HepG2 (cell line): ENCODE measurements around the gene EEF1A2. TPM values are rescaled to one million over a fixed set of nuclear protein-coding genes. Genes with fewer than 3 reads are reported as not detected.
A peak's percentile ranks its signal among the peaks of the same experiment; 100 is the strongest.

Experiments used
- HOXA9 ChIP-seq: sonication (generic); formaldehyde crosslinking; IDR thresholded peaks from 2 replicates; pipeline ENCODE4 v1.8.1; 2022; ENCODE audit warnings: missing genetic modification reagents, mild to moderate bottlenecking, moderate library complexity, borderline replicate concordance
- HOXD1 ChIP-seq: sonication (generic); formaldehyde crosslinking; IDR thresholded peaks from 2 replicates; pipeline ENCODE4 v1.5.0; 2020; ENCODE audit warnings: missing genetic modification reagents
- KDM2A ChIP-seq: sonication (generic); formaldehyde crosslinking; IDR thresholded peaks from 2 replicates; pipeline ENCODE4 v1.4.0; 2020; ENCODE audit warnings: low read depth, missing genetic modification reagents, borderline replicate concordance
- KDM6A ChIP-seq: IDR thresholded peaks from 2 replicates; pipeline ENCODE4 v1.6.1; 2016; ENCODE audit warnings: low read depth
- MAFG ChIP-seq: sonication (generic); formaldehyde crosslinking; IDR thresholded peaks from 2 replicates; pipeline ENCODE4 v1.5.1; 2020; ENCODE audit warnings: mild to moderate bottlenecking, missing genetic modification reagents
- NFE2 ChIP-seq: sonication (generic); formaldehyde crosslinking; IDR thresholded peaks from 2 replicates; pipeline ENCODE4 v1.4.0; 2020; ENCODE audit warnings: missing genetic modification reagents
- SMAD9 ChIP-seq: sonication (generic); formaldehyde crosslinking; IDR thresholded peaks from 2 replicates; pipeline ENCODE4 v1.5.1; 2020; ENCODE audit warnings: mild to moderate bottlenecking, missing genetic modification reagents
- SNAPC5 ChIP-seq: sonication (generic); formaldehyde crosslinking; IDR thresholded peaks from 2 replicates; pipeline ENCODE4 v1.8.1; 2023; ENCODE audit warnings: mild to moderate bottlenecking, missing genetic modification reagents, borderline replicate concordance
- SP2 ChIP-seq: sonication (generic); formaldehyde crosslinking; IDR thresholded peaks from 2 replicates; pipeline ENCODE4 v1.5.1; 2020; ENCODE audit warnings: mild to moderate bottlenecking, missing genetic modification reagents
- SRY ChIP-seq: sonication (generic); formaldehyde crosslinking; IDR thresholded peaks from 2 replicates; pipeline ENCODE4 v1.8.0; 2022; ENCODE audit warnings: mild to moderate bottlenecking, missing genetic modification reagents
- TBX2 ChIP-seq: sonication (generic); formaldehyde crosslinking; IDR thresholded peaks from 2 replicates; pipeline ENCODE4 v1.5.0; 2020; ENCODE audit warnings: missing genetic modification reagents, mild to moderate bottlenecking, borderline replicate concordance
- ZBTB7A ChIP-seq: sonication (generic); formaldehyde crosslinking; IDR thresholded peaks from 2 replicates; pipeline ENCODE4 v1.8.0; 2022; ENCODE audit warnings: mild to moderate bottlenecking, missing genetic modification reagents
- ZC3H13 ChIP-seq: sonication (generic); formaldehyde crosslinking; IDR thresholded peaks from 2 replicates; pipeline ENCODE4 v1.8.1; 2023; ENCODE audit warnings: mild to moderate bottlenecking, missing genetic modification reagents, moderate library complexity
- ZNF224 ChIP-seq: sonication (generic); formaldehyde crosslinking; IDR thresholded peaks from 2 replicates; pipeline ENCODE4 v1.5.0; 2020; ENCODE audit warnings: mild to moderate bottlenecking, missing genetic modification reagents
- ZNF251 ChIP-seq: sonication (generic); formaldehyde crosslinking; IDR thresholded peaks from 2 replicates; pipeline ENCODE4 v1.9.0; 2021; ENCODE audit warnings: mild to moderate bottlenecking, missing genetic modification reagents
- ZNF264 ChIP-seq: sonication (generic); formaldehyde crosslinking; IDR thresholded peaks from 2 replicates; pipeline ENCODE4 v1.4.0; 2020; ENCODE audit warnings: missing genetic modification reagents
- ZNF333 ChIP-seq: sonication (generic); formaldehyde crosslinking; IDR thresholded peaks from 2 replicates; pipeline ENCODE4 v1.4.0; 2020; ENCODE audit warnings: mild to moderate bottlenecking, missing genetic modification reagents, borderline replicate concordance
- ZNF343 ChIP-seq: sonication (generic); formaldehyde crosslinking; IDR thresholded peaks from 2 replicates; pipeline ENCODE4 v1.4.0; 2020; ENCODE audit warnings: mild to moderate bottlenecking, missing genetic modification reagents
- ZNF615 ChIP-seq: sonication (generic); formaldehyde crosslinking; IDR thresholded peaks from 2 replicates; pipeline ENCODE4 v1.5.0; 2020; ENCODE audit warnings: mild to moderate bottlenecking, missing genetic modification reagents, borderline replicate concordance
- polyA plus RNA-seq, 8 experiments: library from polyadenylated mRNA; depleted of rRNA in 3 of 8; stranded (reverse) in 7 of 8; unstranded in 1 of 8; fragments of >200 nt; fragmentation: Illumina TruSeq in 4 of 8; extraction: Trizol in 4 of 8; gene quantifications; 2 replicates each; pipeline versions ENCODE4 v1.2.1 to v1.2.3, GENCODE V29; 2011 to 2016; ENCODE audit warnings: low read depth in 4 of 8, missing spikeins in 1 of 8, mixed read lengths in 1 of 8; ENCODE audit not compliant: insufficient read depth in 1 of 8
- total RNA-seq, 5 experiments: library from RNA; depleted of rRNA; stranded (reverse); fragments of >200 nt; fragmentation: Illumina TruSeq; extraction: Trizol; gene quantifications; 2 replicates each; pipeline ENCODE4 v1.2.3, GENCODE V29; 2016; ENCODE audit warnings: low read depth in 1 of 5
- TF ChIP-seq, protein P1 (sequence below): sonication (generic); formaldehyde crosslinking; IDR thresholded peaks from 2 replicates; pipeline ENCODE4 v1.4.0; 2020; ENCODE audit warnings: missing genetic modification reagents, borderline replicate concordance
- TF ChIP-seq, protein P2 (sequence below): sonication (generic); formaldehyde crosslinking; IDR thresholded peaks from 2 replicates; pipeline ENCODE4 v1.5.1; 2020; ENCODE audit warnings: mild to moderate bottlenecking, moderate library complexity, missing genetic modification reagents
- TF ChIP-seq, protein P3 (sequence below): sonication (generic); formaldehyde crosslinking; IDR thresholded peaks from 2 replicates; pipeline ENCODE4; 2020; ENCODE audit warnings: missing genetic modification reagents, mild to moderate bottlenecking, borderline replicate concordance

Gene EEF1A2
- total and polyA plus RNA-seq, 2 of the 13 experiments (the other 11 are each of a cell fraction or from before 2014, with no cell fraction given), result 0.44 to 0.87 TPM

- TF ChIP-seq KDM2A, result peak; percentile 37; the same call in 1 of the 2 replicates
- peak; percentile 80; the same call in 1 of the 2 replicates for TF ChIP-seq SRY (CRISPR knock-in tag)
- TF ChIP-seq SNAPC5, result no peak
- no peak for TF ChIP-seq SMAD9 (CRISPR knock-in tag)
- TF ChIP-seq, protein P1, sequence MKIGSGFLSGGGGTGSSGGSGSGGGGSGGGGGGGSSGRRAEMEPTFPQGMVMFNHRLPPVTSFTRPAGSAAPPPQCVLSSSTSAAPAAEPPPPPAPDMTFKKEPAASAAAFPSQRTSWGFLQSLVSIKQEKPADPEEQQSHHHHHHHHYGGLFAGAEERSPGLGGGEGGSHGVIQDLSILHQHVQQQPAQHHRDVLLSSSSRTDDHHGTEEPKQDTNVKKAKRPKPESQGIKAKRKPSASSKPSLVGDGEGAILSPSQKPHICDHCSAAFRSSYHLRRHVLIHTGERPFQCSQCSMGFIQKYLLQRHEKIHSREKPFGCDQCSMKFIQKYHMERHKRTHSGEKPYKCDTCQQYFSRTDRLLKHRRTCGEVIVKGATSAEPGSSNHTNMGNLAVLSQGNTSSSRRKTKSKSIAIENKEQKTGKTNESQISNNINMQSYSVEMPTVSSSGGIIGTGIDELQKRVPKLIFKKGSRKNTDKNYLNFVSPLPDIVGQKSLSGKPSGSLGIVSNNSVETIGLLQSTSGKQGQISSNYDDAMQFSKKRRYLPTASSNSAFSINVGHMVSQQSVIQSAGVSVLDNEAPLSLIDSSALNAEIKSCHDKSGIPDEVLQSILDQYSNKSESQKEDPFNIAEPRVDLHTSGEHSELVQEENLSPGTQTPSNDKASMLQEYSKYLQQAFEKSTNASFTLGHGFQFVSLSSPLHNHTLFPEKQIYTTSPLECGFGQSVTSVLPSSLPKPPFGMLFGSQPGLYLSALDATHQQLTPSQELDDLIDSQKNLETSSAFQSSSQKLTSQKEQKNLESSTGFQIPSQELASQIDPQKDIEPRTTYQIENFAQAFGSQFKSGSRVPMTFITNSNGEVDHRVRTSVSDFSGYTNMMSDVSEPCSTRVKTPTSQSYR (CRISPR knock-in tag), result peak; percentile 35; the same call in 1 of the 2 replicates
- TF ChIP-seq ZNF343 (CRISPR knock-in tag), result peak; percentile 35; the same call in 1 of the 2 replicates
- TF ChIP-seq HOXD1, result no peak
- TF ChIP-seq ZNF251 (CRISPR knock-in tag), result no peak
- TF ChIP-seq ZC3H13 (CRISPR knock-in tag), result no peak
- no peak for TF ChIP-seq ZNF615 (CRISPR knock-in tag)
- no peak for TF ChIP-seq HOXA9 (CRISPR knock-in tag)
- TF ChIP-seq MAFG (CRISPR knock-in tag), result no peak
- no peak for TF ChIP-seq NFE2 (CRISPR knock-in tag)
- TF ChIP-seq ZNF264 (CRISPR knock-in tag), result no peak
- peak; percentile 86 for TF ChIP-seq ZBTB7A (CRISPR knock-in tag)
- TF ChIP-seq, protein P2, sequence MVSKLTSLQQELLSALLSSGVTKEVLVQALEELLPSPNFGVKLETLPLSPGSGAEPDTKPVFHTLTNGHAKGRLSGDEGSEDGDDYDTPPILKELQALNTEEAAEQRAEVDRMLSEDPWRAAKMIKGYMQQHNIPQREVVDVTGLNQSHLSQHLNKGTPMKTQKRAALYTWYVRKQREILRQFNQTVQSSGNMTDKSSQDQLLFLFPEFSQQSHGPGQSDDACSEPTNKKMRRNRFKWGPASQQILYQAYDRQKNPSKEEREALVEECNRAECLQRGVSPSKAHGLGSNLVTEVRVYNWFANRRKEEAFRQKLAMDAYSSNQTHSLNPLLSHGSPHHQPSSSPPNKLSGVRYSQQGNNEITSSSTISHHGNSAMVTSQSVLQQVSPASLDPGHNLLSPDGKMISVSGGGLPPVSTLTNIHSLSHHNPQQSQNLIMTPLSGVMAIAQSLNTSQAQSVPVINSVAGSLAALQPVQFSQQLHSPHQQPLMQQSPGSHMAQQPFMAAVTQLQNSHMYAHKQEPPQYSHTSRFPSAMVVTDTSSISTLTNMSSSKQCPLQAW, result peak; percentile 46; the same call in 1 of the 2 replicates
- TF ChIP-seq KDM6A, result peak; percentile 51; the same call in 1 of the 2 replicates
- TF ChIP-seq ZNF333 (CRISPR knock-in tag), result peak; percentile 27; the same call in 1 of the 2 replicates
- peak; percentile 28; the same call in 1 of the 2 replicates for TF ChIP-seq SP2 (CRISPR knock-in tag)
- TF ChIP-seq ZNF224 (CRISPR knock-in tag), result no peak
- 0 out of 2 replicates have a peak, but pooled peaks have one; percentile 24 for TF ChIP-seq TBX2 (CRISPR knock-in tag)
- TF ChIP-seq, protein P3, sequence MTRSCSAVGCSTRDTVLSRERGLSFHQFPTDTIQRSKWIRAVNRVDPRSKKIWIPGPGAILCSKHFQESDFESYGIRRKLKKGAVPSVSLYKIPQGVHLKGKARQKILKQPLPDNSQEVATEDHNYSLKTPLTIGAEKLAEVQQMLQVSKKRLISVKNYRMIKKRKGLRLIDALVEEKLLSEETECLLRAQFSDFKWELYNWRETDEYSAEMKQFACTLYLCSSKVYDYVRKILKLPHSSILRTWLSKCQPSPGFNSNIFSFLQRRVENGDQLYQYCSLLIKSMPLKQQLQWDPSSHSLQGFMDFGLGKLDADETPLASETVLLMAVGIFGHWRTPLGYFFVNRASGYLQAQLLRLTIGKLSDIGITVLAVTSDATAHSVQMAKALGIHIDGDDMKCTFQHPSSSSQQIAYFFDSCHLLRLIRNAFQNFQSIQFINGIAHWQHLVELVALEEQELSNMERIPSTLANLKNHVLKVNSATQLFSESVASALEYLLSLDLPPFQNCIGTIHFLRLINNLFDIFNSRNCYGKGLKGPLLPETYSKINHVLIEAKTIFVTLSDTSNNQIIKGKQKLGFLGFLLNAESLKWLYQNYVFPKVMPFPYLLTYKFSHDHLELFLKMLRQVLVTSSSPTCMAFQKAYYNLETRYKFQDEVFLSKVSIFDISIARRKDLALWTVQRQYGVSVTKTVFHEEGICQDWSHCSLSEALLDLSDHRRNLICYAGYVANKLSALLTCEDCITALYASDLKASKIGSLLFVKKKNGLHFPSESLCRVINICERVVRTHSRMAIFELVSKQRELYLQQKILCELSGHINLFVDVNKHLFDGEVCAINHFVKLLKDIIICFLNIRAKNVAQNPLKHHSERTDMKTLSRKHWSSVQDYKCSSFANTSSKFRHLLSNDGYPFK (CRISPR knock-in tag), result 0 out of 2 replicates have a peak, but pooled peaks have one; percentile 21
Observed at GRCh38 chr20:63544241-63544957, 45.5 kb upstream of the EEF1A2 start (continued).
